PC-3 (cell line): Measurements from ENCODE around the gene FMNL2. TPM values are rescaled to one million over a fixed set of nuclear protein-coding genes. Genes with fewer than 3 reads are reported as not detected.

Source experiments
- ATAC-seq: fragments of 200-7000 bp; cut with Tn5 transposase; 2 replicates; pipeline ENCODE4 v1.9.1; 2020; ENCODE audit warnings: mild to moderate bottlenecking, moderate library complexity
- BruUV-seq: library from RNA; stranded (reverse); fragments of 400-500 nt; replicated peaks from 2 replicates; lab custom pipeline; 2021; lab: Mats Ljungman, UMichigan
- CTCF ChIA-PET: fragments of 300-600 bp; sonication (Branson Sonifier 250); formaldehyde crosslinking; loops from one replicate; lab custom pipeline; 2022; ENCODE audit warnings: antibody characterized with exemption; lab: Charles Lee
- POLR2A ChIA-PET: fragments of 300-600 bp; sonication (Branson Sonifier 250); formaldehyde crosslinking; loops from one replicate; lab custom pipeline; 2022; ENCODE audit warnings: antibody characterized with exemption; ENCODE audit not compliant: unreplicated experiment; lab: Charles Lee
- DNase-seq: peaks from one replicate; pipeline ENCODE4 v3.0.0-alpha.2; 2015
- H2AFZ ChIP-seq: fragments of 300-600 bp; sonication (generic); 2 replicates; pipeline ENCODE4 v1.6.0; 2016; ENCODE audit warnings: antibody characterized with exemption, low read length
- H3F3A ChIP-seq: fragments of 300-600 bp; sonication (generic); one replicate; pipeline ENCODE4 v1.6.0; 2017; ENCODE audit warnings: antibody characterized with exemption, low read length, control low read depth, mild to moderate bottlenecking; ENCODE audit not compliant: unreplicated experiment
- H3K27ac ChIP-seq: fragments of 300-600 bp; sonication (generic); 2 replicates; pipeline ENCODE4 v1.5.1; 2016; ENCODE audit warnings: mild to moderate bottlenecking, low read length
- H3K27me3 ChIP-seq: fragments of 300-600 bp; sonication (generic); 2 replicates; pipeline ENCODE4 v1.6.1; 2016; ENCODE audit warnings: low read length, mixed read lengths
- H3K36me3 ChIP-seq: fragments of 300-600 bp; sonication (generic); 2 replicates; pipeline ENCODE4 v1.6.1; 2016; ENCODE audit warnings: low read depth, mixed run types, low read length, mixed read lengths
- H3K4me1 ChIP-seq: fragments of 300-600 bp; sonication (generic); 2 replicates; pipeline ENCODE4 v1.5.1; 2016; ENCODE audit warnings: low read length; ENCODE audit not compliant: insufficient read depth
- H3K4me2 ChIP-seq: fragments of 300-600 bp; sonication (generic); 2 replicates; pipeline ENCODE4 v1.6.0; 2016; ENCODE audit warnings: low read length
- H3K4me3 ChIP-seq: fragments of 300-600 bp; sonication (generic); 2 replicates; pipeline ENCODE4 v1.5.1; 2016; ENCODE audit warnings: mild to moderate bottlenecking, low read length, mixed read lengths
- H3K79me2 ChIP-seq: fragments of 300-600 bp; sonication (generic); 2 replicates; pipeline ENCODE4 v1.6.1; 2017; ENCODE audit warnings: low read length, mixed read lengths
- H3K9ac ChIP-seq: fragments of 300-600 bp; sonication (generic); 2 replicates; pipeline ENCODE4 v1.6.0; 2016; ENCODE audit warnings: mild to moderate bottlenecking, low read length
- H3K9me2 ChIP-seq: fragments of 300-600 bp; sonication (generic); replicated peaks from 2 replicates; pipeline ENCODE4 v1.6.1; 2016; ENCODE audit warnings: mixed run types, low read length, mixed read lengths
- H3K9me3 ChIP-seq: fragments of 300-600 bp; sonication (generic); 2 replicates; pipeline ENCODE4 v1.6.1; 2016; ENCODE audit warnings: low read length, mixed read lengths
- H4K20me1 ChIP-seq: fragments of 300-600 bp; sonication (generic); 2 replicates; pipeline ENCODE4 v1.6.1; 2016; ENCODE audit warnings: low read length, mixed read lengths
- CTCF ChIP-seq: fragments of 300-600 bp; sonication (generic); conservative IDR thresholded peaks from 2 replicates; pipeline ENCODE4 v1.5.1; 2017; ENCODE audit warnings: antibody characterized with exemption, low read depth, mild to moderate bottlenecking, low read length
- EZH2 ChIP-seq: fragments of 300-600 bp; sonication (generic); IDR thresholded peaks from one replicate; pipeline ENCODE4 v1.6.1; 2017; ENCODE audit warnings: antibody characterized with exemption, mild to moderate bottlenecking, low read length; ENCODE audit not compliant: unreplicated experiment
- EZH2phosphoT487 ChIP-seq: fragments of 300-600 bp; sonication (generic); IDR thresholded peaks from 2 replicates; pipeline ENCODE4 v1.6.1; 2018; ENCODE audit warnings: mild to moderate bottlenecking, antibody characterized with exemption, low read length, borderline replicate concordance
- intact Hi-C: fragments of 100-400 bp; cut with micrococcal nuclease; formaldehyde crosslinking; loops from 2 replicates; pipeline ENCODE4 v1.9.0; 2023
- total RNA-seq: library from RNA; depleted of rRNA; stranded (reverse); fragments of >200 nt; gene quantifications from 2 replicates; pipeline ENCODE4 v1.2.3, GENCODE V29; 2014

Gene FMNL2
- total RNA-seq, 1 experiment from 2014 or later: 15.8 TPM

DNA sequence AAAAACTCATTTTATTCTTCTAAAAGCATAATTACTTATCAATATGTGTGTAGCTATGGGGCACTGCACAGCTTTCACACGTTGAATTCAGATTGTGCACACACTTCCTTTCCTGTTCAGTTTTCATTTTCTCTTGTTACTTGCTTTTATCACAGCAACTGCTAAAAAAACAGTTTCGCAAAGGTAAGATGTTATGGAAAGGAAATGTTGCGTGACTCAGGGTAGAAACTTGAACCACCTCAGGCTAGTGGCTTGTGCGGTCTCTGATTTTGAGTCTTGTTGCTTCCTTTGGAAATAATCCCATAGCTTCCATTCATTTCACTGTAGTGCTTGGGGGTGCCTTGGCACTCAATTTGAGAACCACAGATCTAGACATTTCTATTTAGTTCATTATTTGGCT lies 171.9 kb downstream of the FMNL2 start:
- H3K4me1 ChIP-seq: peaks cover 23% of the 10 kb centered on the region
- H3K27ac ChIP-seq: peak overlapping the region; percentile 35
- peak; percentile 35; the same call in 1 of the 2 replicates for ATAC-seq
- no peaks in the 10 kb centered on the region for H3K9me2 ChIP-seq
- H3F3A ChIP-seq: no peaks in the 10 kb centered on the region
- H3K4me2 ChIP-seq: peak overlapping the region; percentile 54
- DNase-seq: peak; percentile 72
- no TSS peak for BruUV-seq
- H3K27me3 ChIP-seq: no peaks in the 10 kb centered on the region
- no peak overlapping the region for H3K4me3 ChIP-seq
- no peaks in the 10 kb centered on the region for H4K20me1 ChIP-seq
- POLR2A ChIA-PET: no interaction called here
- CTCF ChIA-PET: no interaction called here
- peaks cover 33% of the 10 kb centered on the region for H3K79me2 ChIP-seq
- H2AFZ ChIP-seq: no peak overlapping the region
- intact Hi-C loops: no loop called here
- no peak overlapping the region for H3K9ac ChIP-seq
- no peaks in the 10 kb centered on the region for H3K9me3 ChIP-seq
- no peak for TF ChIP-seq EZH2
- TF ChIP-seq EZH2phosphoT487: no peak
- TF ChIP-seq CTCF: no peak
- H3K36me3 ChIP-seq: no peaks in the 10 kb centered on the region

- CTCF ChIA-PET: no interaction called here
- no TSS peak for BruUV-seq
- Histone ChIP-seq H3K27me3 (no peaks in the 10 kb centered on the region), H3K4me2 (no peak overlapping the region), H4K20me1 (0 out of 2 replicates have a peak, but pooled peaks cover 3% of the 10 kb centered on the region), H3K9me2 (no peaks in the 10 kb centered on the region), H2AFZ (no peak overlapping the region), H3K79me2 (peaks cover 44% of the 10 kb centered on the region), H3K9ac (no peak overlapping the region), H3K4me3 (no peak overlapping the region), H3K36me3 (no peaks in the 10 kb centered on the region), H3K4me1 (peaks cover 27% of the 10 kb centered on the region), H3K9me3 (no peaks in the 10 kb centered on the region), H3K27ac (no peak overlapping the region), H3F3A (no peaks in the 10 kb centered on the region)
- TF ChIP-seq EZH2 (no peak), EZH2phosphoT487 (no peak), CTCF (no peak)
- POLR2A ChIA-PET: no interaction called here
- intact Hi-C loops: no loop called here
- DNase-seq (no peak), ATAC-seq (no peak)
These were observed 172.9 kb downstream of the FMNL2 start for GRCh38 chr2:152507907-152508306.

GRCh38 chr2:152508446-152508845 lies 173.5 kb downstream of the FMNL2 start:
- H3K4me3 ChIP-seq: no peak overlapping the region
- POLR2A ChIA-PET: no interaction called here
- no peak overlapping the region for H3K4me2 ChIP-seq

More at GRCh38 chr2:152508446-152508845, 173.5 kb downstream of the FMNL2 start:
- Histone ChIP-seq H3K36me3 (no peaks in the 10 kb centered on the region), H3K9me3 (no peaks in the 10 kb centered on the region), H2AFZ (no peak overlapping the region), H3K27ac (no peak overlapping the region), H3K9ac (no peak overlapping the region), H3K9me2 (no peaks in the 10 kb centered on the region), H4K20me1 (0 out of 2 replicates have a peak, but pooled peaks cover 8% of the 10 kb centered on the region), H3K79me2 (peaks cover 43% of the 10 kb centered on the region), H3K27me3 (no peaks in the 10 kb centered on the region), H3K4me1 (peaks cover 32% of the 10 kb centered on the region), H3F3A (no peaks in the 10 kb centered on the region)
- ATAC-seq (no peak), DNase-seq (peak; percentile 63)
- BruUV-seq: no TSS peak
- intact Hi-C loops: no loop called here
- TF ChIP-seq EZH2: no peak
- CTCF ChIA-PET: no interaction called here
